Right cardiac atrium (tissue), 5 donors: ENCODE measurements around the gene VWA8. TPM values are rescaled to one million over a fixed set of nuclear protein-coding genes. Genes with fewer than 3 reads are reported as not detected.
"Not testable (repeated sequence)": the region's sequence is repeated elsewhere in the genome, so short reads cannot be mapped to it uniquely, and the experiment has no call there.

Experiments used
- ATAC-seq, 2 donors: fragments of 200-7000 bp; cut with Tn5 transposase; one replicate each; pipeline versions ENCODE4 v1.8.0 to v1.9.1; 2020; ENCODE audit warnings: moderate library complexity in 2 of 2, mild to moderate bottlenecking in 1 of 2
- DNase-seq, 3 donors: peaks; one replicate each; pipeline ENCODE4 v3.0.0-alpha.2; 2020
- H3K27ac ChIP-seq: one replicate; pipeline ENCODE4 v1.5.1; 2013; ENCODE audit warnings: mild to moderate bottlenecking, low read length, control low read depth, moderate library complexity
- H3K27me3 ChIP-seq: one replicate; pipeline ENCODE4 v1.6.1; 2013; ENCODE audit not compliant: control insufficient read depth, insufficient read depth
- H3K4me1 ChIP-seq: one replicate; pipeline ENCODE4 v1.6.1; 2013; ENCODE audit warnings: low read length; ENCODE audit not compliant: control insufficient read depth, insufficient read depth
- H3K4me3 ChIP-seq: one replicate; pipeline ENCODE4 v1.5.1; 2013; ENCODE audit warnings: low read length, control low read depth
- H3K9me3 ChIP-seq: one replicate; pipeline ENCODE4 v1.6.1; 2013; ENCODE audit warnings: low read length; ENCODE audit not compliant: control insufficient read depth
- WGBS: extraction: QIAGEN DNeasy Blood & Tissue Kit; methylation state at CpG from one replicate; pipeline ENCODE4 v1.1.7; 2013; 5-methylcytosine and 5-hydroxymethylcytosine counted together
- intact Hi-C, 4 donors: fragments of 100-400 bp; cut with DNase I; formaldehyde crosslinking; loops; one replicate each; pipeline versions ENCODE4 v1.11.0 to v1.14.0; 2022 to 2023
- polyA plus RNA-seq: library from polyadenylated mRNA; stranded (reverse); fragments of 200-250 nt; gene quantifications from one replicate; pipeline ENCODE4 v1.2.3, GENCODE V29; 2013
- total RNA-seq, 4 donors: library from RNA; stranded (reverse); fragmentation: NEBNext Ultra II Directional; extraction: Animal tissue kit (Norgen Biotek cat#: 25700); gene quantifications; one replicate each; pipeline ENCODE4 v1.2.1, GENCODE V29; 2021
- donor health status: healthy with polysubstance abuse.
- donor health status: DM: no; HTN: yes; CAD: no.
- donor health status: DM: no; HTN: no; CAD: no.
- donor health status: DM: no; HTN: yes; CAD: no; lungs with severe emphysema.
- donor health status: DM: yes; HTN: yes; CAD: no.

Gene VWA8
- total and polyA plus RNA-seq, 5 donors = 11.7 to 41.7 (median 34.0) TPM

DNA sequence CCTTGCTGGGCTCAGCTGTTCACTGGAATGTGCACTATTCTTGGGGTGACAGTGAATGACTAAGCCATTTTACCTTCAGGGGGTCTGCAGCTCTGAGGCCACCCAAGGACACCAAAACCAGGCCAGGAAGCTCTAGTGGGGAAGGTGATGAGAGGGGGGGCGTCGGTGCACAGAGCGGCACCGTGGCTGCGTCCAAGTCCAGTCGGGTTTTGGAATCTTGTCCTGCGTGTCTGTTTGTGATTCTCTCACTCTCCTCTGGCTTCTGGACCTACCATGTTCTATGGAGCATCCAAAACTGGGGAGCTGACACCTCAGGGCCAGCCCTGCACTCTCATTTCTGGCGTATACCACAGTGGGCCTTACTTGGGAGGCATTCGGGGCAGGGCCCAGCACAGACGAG, 411.4 kb downstream of the VWA8 start:
- ATAC-seq = no peak
- intact Hi-C loops = no loop called here
- no peak for DNase-seq
- H3K9me3 ChIP-seq = no peaks in the 10 kb centered on the region
- no peak overlapping the region for H3K4me3 ChIP-seq
- WGBS = 95% methylated on average over 10 of the region's 10 CpGs
- H3K27ac ChIP-seq = no peak overlapping the region
- H3K4me1 ChIP-seq = peaks cover 5% of the 10 kb centered on the region
- H3K27me3 ChIP-seq = no peaks in the 10 kb centered on the region

DNA sequence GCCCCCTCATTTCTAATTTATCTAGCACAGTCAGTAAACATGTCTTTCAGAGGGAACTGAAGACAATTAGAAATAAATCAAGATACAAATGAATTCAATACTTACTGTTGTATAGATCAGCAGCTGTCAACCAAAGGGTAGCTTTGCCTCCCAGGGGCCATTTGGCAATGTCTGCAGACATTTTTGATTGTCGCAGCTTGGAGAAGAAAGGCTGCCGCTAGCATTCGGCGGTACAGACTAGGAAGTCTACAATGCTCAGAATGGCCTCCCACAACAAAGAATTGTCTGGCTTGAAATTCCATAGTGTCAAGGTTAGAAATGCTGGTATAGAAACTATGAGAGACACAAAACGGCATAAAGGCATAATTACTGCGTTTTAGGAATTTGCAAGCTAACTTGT, 412.0 kb downstream of the VWA8 start:
- Histone ChIP-seq H3K9me3 (no peaks in the 10 kb centered on the region), H3K27me3 (no peaks in the 10 kb centered on the region), H3K27ac (no peak overlapping the region), H3K4me3 (no peak overlapping the region), H3K4me1 (peaks cover 5% of the 10 kb centered on the region)
- ATAC-seq (no peak), DNase-seq (no peak)
- 83% methylated on average over 6 of the region's 6 CpGs for WGBS
- intact Hi-C loops = no loop called here

DNA sequence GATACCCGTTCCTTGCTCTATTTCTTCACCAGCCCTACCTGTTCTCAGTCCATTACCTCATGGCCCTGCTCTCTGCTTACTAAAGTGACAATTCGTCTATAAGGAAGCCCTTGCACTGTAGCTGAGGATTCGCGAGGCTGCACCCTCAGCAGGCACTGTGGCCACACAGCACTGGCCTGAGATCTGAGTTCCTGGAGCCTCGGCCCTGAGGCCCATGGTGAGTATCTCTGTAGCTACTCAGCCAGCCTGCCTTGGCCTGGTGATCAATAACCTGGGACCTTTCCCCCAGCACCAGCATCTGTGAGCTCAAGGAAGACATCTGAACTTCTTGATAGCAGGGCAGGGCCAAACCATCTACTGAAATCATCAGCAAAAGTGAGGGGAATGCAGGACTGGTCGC, 412.9 kb downstream of the VWA8 start:
- intact Hi-C loops = no loop called here
- ATAC-seq (no peak), DNase-seq (no peak)
- peak overlapping the region; percentile 79 for H3K27ac ChIP-seq
- H3K4me3 ChIP-seq = no peak overlapping the region
- WGBS = 76% methylated on average over 6 of the region's 6 CpGs
- H3K27me3 ChIP-seq = no peaks in the 10 kb centered on the region
- H3K4me1 ChIP-seq = peaks cover 5% of the 10 kb centered on the region
- H3K9me3 ChIP-seq = no peaks in the 10 kb centered on the region

DNA sequence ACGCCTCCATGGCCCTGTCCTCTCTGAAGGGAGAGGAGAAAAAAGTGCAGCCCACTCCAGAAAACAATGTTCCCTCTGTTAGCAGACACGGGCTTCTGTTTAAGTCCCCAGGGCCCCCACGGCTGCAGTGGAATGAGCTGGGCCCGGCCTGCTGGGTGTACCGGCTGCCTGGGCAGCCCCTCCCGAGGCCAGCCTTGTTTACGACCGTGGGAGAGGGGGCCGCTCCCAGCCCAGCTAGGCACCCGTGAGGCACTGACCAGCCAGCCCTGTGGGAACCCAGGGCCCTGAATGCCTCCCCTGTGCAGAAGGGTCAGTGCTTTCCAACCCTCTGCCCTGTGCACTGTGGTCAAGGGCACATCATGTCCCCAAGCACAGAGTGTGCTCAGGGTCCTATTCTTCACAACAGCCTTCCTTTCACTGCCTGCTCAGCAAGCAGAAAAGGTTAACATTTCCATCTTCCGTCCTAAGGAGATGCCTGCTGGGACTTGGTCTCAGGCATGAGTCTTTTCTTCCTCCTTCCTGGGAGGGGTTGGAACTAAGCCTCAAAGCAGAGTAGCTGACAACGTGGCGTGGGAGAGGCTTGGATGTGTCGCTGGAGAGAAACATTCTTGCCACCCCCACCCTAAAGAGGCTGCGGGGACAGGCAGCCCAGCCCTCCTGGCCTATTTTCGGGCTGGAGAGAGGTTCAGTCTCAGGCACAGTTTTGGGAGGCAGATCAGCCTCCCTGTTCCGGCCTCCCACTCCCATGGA, 413.5 kb downstream of the VWA8 start:
- H3K27me3 ChIP-seq = no peaks in the 10 kb centered on the region
- H3K4me1 ChIP-seq = peaks cover 5% of the 10 kb centered on the region
- DNase-seq (peak; percentile 56 to 86 (median 84)), ATAC-seq (peak; percentile 76 to 87)
- intact Hi-C loops = no loop called here
- H3K9me3 ChIP-seq = no peaks in the 10 kb centered on the region
- no peak overlapping the region for H3K4me3 ChIP-seq
- WGBS = 33% methylated on average over 17 of the region's 17 CpGs
- peak overlapping the region; percentile 79 for H3K27ac ChIP-seq

DNA sequence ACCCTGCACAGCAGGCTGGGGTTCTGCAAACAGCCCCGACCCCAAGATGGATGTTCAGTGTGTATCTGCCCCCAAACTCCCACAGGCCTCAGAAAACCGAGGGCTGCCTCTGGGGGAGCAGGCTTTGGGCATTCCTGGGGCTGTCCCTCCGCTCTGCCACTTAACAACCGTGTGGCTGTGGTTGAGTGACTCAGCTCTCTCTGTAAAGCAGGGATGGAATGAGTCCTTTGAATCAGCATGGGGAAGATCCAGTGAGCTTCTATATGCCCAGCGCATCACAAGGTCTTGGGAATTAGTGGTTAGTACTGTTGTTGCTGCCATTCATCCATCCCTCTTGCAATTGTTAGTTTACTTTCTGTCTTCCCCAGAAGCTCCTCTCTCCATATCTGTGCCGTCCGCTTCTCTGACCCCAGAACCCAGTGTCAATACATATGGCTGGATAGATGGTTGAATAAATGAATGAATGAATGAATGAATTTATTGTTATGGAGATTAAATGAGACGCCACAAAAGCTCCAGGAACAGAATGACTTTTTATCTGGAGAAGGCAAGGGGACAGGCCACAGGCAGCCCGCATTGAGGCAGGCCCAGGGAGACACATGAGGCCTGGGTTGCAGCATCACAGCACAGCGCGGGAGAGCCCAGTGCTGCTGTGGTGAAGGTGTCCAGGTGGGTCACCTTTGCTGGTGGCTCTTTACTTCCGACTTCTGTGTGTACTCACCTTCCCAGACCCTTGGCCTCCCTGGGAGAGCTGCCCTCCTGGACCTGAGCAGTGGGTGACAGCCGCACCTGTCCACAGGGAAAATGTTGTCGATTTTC, 414.3 kb downstream of the VWA8 start:
- Histone ChIP-seq H3K27me3 (no peaks in the 10 kb centered on the region), H3K4me3 (no peak overlapping the region), H3K4me1 (peaks cover 5% of the 10 kb centered on the region), H3K9me3 (no peaks in the 10 kb centered on the region), H3K27ac (peak overlapping the region; percentile 79)
- whole genome bisulfite sequencing = 88% methylated on average over 14 of the region's 14 CpGs
- DNase-seq (peak in 1 of 3 donors; percentile 45), ATAC-seq (peak in 1 of 2 donors; percentile 4)
- intact Hi-C loops = no loop called here

DNA sequence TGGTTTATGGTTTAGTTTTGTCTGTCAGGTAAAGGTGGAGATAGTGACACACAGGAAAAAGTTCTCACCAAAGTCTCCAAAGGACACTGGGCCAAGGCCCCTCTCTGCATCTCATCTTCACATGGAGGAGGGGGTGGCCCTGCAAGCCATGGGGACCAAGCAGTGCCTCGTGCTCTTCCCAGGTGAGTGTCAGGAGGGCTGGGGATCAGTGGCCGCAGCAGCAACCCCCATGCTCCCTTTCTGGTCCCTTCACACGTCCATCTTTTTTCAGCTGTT, 415.5 kb downstream of the VWA8 start:
- H3K9me3 ChIP-seq = no peaks in the 10 kb centered on the region
- intact Hi-C loops = no loop called here
- H3K27ac ChIP-seq = no peak overlapping the region
- 66% methylated on average over 3 of the region's 3 CpGs for WGBS
- no peaks in the 10 kb centered on the region for H3K27me3 ChIP-seq
- peaks cover 5% of the 10 kb centered on the region for H3K4me1 ChIP-seq
- ATAC-seq (no peak), DNase-seq (no peak)
- H3K4me3 ChIP-seq = no peak overlapping the region

DNA sequence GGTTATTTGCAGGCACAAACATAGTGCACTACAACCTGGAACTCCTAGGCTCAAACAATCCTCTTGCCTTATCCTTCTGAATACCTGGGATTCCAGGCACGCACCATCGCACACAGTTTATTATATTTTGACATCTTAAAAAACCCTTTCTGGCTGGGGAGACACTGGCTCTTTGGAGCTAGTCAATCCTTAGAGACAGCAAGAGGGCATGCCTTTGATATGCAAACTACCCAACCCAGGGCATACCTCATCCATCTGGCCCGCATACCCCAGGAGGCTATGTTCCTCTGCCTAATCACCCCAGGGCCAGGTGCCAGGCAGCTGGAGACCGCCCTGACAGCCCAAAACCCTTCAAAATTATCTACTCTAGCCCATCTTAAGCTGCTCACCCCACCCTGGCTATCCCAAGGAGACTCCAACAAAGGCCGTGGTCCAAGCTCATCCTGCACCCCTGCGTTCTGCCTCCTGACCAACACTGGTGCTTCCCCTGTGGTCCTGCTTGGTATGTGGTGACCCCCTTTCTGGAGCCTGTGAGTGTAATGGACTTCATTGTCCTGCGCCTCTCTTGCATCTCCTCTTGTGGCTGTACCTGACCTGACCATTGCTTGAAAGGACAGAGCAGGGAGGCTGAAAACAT, 417.1 kb downstream of the VWA8 start:
- Histone ChIP-seq H3K4me1 (peaks cover 5% of the 10 kb centered on the region), H3K27me3 (no peaks in the 10 kb centered on the region), H3K4me3 (no peak overlapping the region), H3K9me3 (no peaks in the 10 kb centered on the region), H3K27ac (no peak overlapping the region)
- 99% methylated on average over 7 of the region's 7 CpGs for WGBS
- DNase-seq = no peak
- intact Hi-C loops = no loop called here
- no peak for ATAC-seq

DNA sequence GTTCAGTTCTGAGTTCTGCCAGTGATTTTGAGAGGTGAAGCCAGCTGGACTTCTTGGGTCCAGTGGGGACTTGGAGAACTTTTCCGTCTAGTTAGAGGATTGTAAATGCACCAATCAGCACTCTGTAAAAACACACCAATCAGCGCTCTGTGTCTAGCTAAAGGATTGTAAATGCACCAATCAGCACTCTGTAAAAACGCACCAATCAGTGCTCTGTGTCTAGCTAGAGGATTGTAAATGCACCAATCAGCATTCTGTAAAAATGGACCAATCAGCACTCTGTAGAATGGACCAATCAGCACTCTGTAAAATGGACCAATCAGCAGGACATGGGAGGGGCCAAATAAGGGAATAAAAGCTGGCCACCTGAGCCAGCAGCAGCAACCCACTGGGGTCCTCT, 418.1 kb downstream of the VWA8 start:
- H3K9me3 ChIP-seq, H3K4me3 ChIP-seq, intact Hi-C loops, H3K27ac ChIP-seq, DNase-seq, ATAC-seq, H3K27me3 ChIP-seq, H3K4me1 ChIP-seq: not testable (repeated sequence)
- WGBS = 92% methylated on average over 3 of the region's 3 CpGs

DNA sequence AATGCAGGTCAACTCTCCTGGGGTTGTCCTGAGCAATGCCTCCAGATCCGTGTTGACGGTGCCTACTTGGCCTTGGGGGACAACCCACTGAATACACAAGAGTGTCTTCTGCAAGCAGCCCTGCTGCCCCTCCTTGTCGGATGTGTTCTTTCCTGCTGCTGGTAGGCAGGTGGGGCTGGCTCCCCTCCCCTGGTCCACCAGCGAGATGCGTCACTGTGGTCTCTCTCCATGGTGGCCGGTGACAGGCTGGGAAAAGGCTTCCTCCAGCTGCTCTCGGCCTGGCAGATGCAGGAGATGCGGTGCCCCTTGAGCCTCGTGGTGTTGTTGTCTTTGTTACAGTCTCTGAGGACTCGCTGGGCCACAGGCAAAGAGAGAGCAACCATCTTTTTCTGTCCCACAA, 418.6 kb downstream of the VWA8 start:
- H3K9me3 ChIP-seq = no peaks in the 10 kb centered on the region
- no peaks in the 10 kb centered on the region for H3K4me1 ChIP-seq
- ATAC-seq = no peak
- intact Hi-C loops = no loop called here
- H3K4me3 ChIP-seq = no peak overlapping the region
- no peaks in the 10 kb centered on the region for H3K27me3 ChIP-seq
- H3K27ac ChIP-seq = no peak overlapping the region
- 93% methylated on average over 10 of the region's 10 CpGs for WGBS
- no peak for DNase-seq

DNA sequence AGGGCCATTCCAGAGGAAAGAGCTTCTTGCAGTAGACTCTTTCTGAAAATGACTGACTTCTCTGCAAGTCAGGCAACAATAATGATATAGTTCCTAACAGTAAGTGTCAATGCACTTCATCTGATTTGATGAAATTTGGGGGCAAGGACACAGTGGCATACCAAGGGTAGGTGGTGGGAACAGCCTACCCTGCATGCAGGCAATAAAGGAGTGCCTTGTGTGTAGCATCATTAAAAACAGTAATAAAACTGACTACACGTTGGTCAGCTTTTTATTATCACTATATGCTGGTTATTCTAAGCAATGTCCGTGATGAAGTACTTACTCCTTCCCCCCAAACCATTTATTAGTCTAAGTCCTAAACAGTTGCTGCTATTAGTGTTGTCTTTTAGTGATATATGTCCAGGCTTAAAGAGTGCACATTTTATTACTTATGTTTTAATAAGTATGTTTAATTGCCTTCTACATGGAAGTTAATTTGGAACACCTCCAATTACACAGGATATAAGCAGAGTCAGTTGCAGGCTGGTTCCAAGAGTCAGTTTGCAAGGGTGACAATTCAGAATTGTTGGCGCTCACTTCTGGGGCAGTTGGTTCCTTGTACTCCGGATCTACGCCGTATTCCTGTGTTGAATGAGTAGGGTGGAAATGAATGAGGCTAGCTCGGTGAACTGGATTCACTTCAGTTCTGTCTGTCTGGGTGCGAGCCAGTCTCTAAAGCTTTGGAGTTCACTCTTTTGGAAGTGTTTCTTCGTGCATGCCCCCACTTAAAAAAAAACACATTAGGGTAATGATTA, 419.6 kb downstream of the VWA8 start:
- 66% methylated on average over 9 of the region's 9 CpGs for WGBS
- Histone ChIP-seq H3K27ac (no peak overlapping the region), H3K4me1 (no peaks in the 10 kb centered on the region), H3K4me3 (no peak overlapping the region), H3K27me3 (no peaks in the 10 kb centered on the region), H3K9me3 (no peaks in the 10 kb centered on the region)
- DNase-seq (no peak), ATAC-seq (no peak)
- intact Hi-C loops = no loop called here

DNA sequence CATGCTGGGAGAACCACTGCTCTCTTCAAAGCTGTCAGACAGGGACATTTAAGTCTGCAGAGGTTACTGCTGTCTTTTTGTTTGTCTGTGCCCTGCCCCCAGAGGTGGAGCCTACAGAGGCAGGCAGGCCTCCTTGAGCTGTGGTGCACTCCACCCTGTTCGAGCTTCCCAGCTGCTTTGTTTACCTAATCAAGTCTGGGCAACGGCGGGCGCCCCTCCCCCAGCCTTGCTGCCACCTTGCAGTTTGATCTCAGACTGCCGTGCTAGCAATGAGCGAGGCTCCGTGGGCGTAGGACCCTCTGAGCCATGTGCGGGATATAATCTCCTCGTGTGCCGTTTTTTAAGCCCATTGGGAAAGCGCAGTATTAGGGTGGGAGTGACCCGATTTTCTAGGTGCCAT, 420.7 kb downstream of the VWA8 start:
- ATAC-seq, H3K4me3 ChIP-seq, intact Hi-C loops, H3K27ac ChIP-seq, H3K4me1 ChIP-seq, DNase-seq, H3K9me3 ChIP-seq, H3K27me3 ChIP-seq: not testable (repeated sequence)
- 79% methylated on average over 13 of the region's 13 CpGs for WGBS
